ENCODE results near the gene NOP9.

Gene NOP9

DNA sequence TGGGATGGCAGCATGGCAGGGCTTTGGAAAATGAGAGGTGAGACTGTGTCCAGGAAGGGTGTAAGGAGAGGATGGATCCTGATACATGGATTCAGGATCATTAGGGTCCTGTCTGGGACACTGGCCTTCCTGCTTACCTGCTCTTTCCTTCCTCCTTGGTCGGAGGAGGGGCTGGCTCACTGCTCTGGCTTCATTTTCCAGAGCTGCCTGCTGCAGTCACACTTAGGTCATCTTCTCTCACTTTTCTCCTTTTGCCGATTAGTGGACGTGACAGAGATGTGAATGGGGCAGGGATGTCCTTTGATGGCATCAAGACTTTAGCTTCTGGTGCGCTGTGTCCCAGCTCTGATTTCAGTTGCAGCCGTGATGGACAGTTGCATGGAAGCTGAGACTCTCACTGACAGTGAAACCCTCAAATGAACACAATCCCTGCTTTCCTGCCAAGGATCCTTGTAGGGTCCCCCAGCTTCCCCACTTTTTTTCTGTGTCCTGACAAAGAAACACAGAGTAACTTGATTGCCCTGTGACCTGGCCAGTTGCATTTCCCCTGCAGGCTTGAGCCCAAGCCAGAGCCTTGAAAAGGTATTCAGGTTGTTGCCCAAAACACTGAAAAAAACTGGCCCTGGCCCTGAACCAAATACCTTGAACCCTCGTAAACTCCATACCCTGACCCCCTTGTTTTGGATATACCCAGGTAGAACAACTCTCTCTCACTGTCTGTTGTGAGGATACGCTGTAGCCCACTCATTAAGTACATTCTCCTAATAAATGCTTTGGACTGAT lies 8.9 kb downstream of the NOP9 start:
- Histone ChIP-seq H2AFZ (ENCODE audit: low read length) (no peak overlapping the region), H3K4me1 (ENCODE audit: low read length) (peaks cover 24% of the 10 kb centered on the region), H4K20me1 (ENCODE audit: insufficient read depth, low read length) (no peaks in the 10 kb centered on the region), H3F3A (ENCODE audit: insufficient read depth, low read length) (peaks cover 5% of the 10 kb centered on the region; the same call in 1 of the 2 replicates), H3K79me2 (ENCODE audit: low read length) (peaks cover 19% of the 10 kb centered on the region; the same call in 1 of the 2 replicates), H3K27me3 (replicated peaks; ENCODE audit: insufficient read depth, low read length) (no peaks in the 10 kb centered on the region), H3K9ac (ENCODE audit: low read length) (no peak overlapping the region), H3K9me2 (replicated peaks; ENCODE audit: insufficient read depth, low read length) (no peaks in the 10 kb centered on the region), H3K27ac (ENCODE audit: low read length) (no peak overlapping the region), H3K36me3 (replicated peaks; ENCODE audit: insufficient read depth, low read length) (no peaks in the 10 kb centered on the region), H3K9me3 (replicated peaks; ENCODE audit: insufficient read depth, low read length) (no peaks in the 10 kb centered on the region), H3K4me2 (ENCODE audit: low read depth, low read length) (no peak overlapping the region), H3K4me3 (ENCODE audit: low read length) (no peak overlapping the region)
- TF ChIP-seq, protein P1, sequence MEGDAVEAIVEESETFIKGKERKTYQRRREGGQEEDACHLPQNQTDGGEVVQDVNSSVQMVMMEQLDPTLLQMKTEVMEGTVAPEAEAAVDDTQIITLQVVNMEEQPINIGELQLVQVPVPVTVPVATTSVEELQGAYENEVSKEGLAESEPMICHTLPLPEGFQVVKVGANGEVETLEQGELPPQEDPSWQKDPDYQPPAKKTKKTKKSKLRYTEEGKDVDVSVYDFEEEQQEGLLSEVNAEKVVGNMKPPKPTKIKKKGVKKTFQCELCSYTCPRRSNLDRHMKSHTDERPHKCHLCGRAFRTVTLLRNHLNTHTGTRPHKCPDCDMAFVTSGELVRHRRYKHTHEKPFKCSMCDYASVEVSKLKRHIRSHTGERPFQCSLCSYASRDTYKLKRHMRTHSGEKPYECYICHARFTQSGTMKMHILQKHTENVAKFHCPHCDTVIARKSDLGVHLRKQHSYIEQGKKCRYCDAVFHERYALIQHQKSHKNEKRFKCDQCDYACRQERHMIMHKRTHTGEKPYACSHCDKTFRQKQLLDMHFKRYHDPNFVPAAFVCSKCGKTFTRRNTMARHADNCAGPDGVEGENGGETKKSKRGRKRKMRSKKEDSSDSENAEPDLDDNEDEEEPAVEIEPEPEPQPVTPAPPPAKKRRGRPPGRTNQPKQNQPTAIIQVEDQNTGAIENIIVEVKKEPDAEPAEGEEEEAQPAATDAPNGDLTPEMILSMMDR (IDR thresholded peaks at IDR 0.05; ENCODE audit: low read length), result no peak
- TF ChIP-seq EZH2 (optimal IDR thresholded peaks at IDR 0.05; ENCODE audit: low read depth, low read length) (no peak), EZH2phosphoT487 (IDR thresholded peaks at IDR 0.05; ENCODE audit: low read length) (no peak)
- DNase-seq, result no peak

DNA sequence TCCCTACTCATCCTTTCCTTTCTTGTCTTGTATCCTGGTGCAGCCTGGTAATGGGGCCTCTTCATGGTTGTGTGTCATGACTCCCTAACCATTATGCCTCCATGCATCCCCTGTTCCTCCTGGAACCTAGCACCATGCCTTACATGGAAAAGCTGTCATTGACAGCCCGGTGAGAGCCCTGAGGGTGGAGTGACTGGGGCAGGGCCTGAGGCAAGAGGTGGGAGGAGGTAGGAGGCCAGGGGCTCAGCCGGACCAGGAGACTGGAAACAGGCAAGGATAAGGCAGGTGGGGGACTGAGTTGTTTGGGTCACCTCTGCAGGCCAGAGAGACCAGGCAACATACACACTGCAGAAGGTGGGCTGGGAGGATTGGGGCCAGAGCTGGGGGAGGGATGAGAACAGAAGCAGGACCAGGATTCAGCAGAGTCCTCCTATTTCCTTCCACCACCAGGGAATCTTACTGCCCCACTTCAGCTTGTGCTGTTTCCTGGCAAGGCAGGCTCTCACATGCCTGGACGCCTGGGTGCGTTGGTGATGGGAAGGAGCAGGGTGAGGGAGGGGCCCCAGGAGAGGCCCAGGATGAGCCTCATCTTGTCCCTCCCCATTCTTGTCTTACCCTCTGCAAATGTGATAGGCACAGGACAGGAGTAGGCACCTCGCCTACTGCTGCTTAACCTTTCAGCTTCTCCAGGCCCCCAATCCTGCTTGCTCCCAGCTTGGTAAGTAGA lies 10.1 kb downstream of the NOP9 start, which contains the start of gene LTB4R2:
Gene LTB4R2, plus strand, starts transcription at position 603 of the 727 bp plus-strand sequence. CDS start 525 bp downstream, outside the sequence.
- Histone ChIP-seq H3K79me2 (ENCODE audit: low read length) (peaks cover 19% of the 10 kb centered on the region; the same call in 1 of the 2 replicates), H3K9ac (ENCODE audit: low read length) (peak within 1 kb of the TSS; percentile 76), H3K27ac (ENCODE audit: low read length) (peak within 1 kb of the TSS; percentile 78; the same call in 1 of the 2 replicates), H3K36me3 (replicated peaks; ENCODE audit: insufficient read depth, low read length) (no peaks in the 10 kb centered on the region), H3K4me2 (ENCODE audit: low read depth, low read length) (peak within 1 kb of the TSS; percentile 86), H4K20me1 (ENCODE audit: insufficient read depth, low read length) (no peaks in the 10 kb centered on the region), H3K27me3 (replicated peaks; ENCODE audit: insufficient read depth, low read length) (no peaks in the 10 kb centered on the region), H2AFZ (ENCODE audit: low read length) (no peak within 1 kb of the TSS), H3K9me2 (replicated peaks; ENCODE audit: insufficient read depth, low read length) (no peaks in the 10 kb centered on the region), H3K9me3 (replicated peaks; ENCODE audit: insufficient read depth, low read length) (no peaks in the 10 kb centered on the region), H3F3A (ENCODE audit: insufficient read depth, low read length) (peaks cover 5% of the 10 kb centered on the region; the same call in 1 of the 2 replicates), H3K4me1 (ENCODE audit: low read length) (peaks cover 24% of the 10 kb centered on the region), H3K4me3 (ENCODE audit: low read length) (peak within 1 kb of the TSS; percentile 61)
- no peak for DNase-seq
- TF ChIP-seq, protein P1 (IDR thresholded peaks at IDR 0.05; ENCODE audit: low read length), result no peak
- TF ChIP-seq EZH2phosphoT487 (IDR thresholded peaks at IDR 0.05; ENCODE audit: low read length) (no peak), EZH2 (optimal IDR thresholded peaks at IDR 0.05; ENCODE audit: low read depth, low read length) (no peak)

DNA sequence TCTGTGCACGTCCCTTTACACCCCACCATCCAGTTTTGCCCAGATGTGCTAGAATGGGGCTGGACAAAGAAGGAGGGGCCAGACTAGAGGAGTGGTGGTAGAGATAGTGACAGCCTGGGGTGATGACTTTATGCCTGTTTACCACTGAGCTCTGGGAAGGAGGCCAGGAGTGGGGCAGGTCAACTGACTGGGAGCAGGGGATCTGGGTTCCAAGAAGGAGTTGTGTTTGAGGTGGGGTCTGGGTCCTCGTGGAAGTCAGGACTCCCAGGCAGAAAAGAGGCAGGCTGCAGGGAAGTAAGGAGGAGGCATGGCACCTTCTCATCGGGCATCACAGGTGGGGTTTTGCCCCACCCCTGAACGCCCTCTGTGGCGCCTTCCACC lies 10.6 kb downstream of the NOP9 start:
- Histone ChIP-seq H3K27me3 (replicated peaks; ENCODE audit: insufficient read depth, low read length) (no peaks in the 10 kb centered on the region), H2AFZ (ENCODE audit: low read length) (no peak overlapping the region), H4K20me1 (ENCODE audit: insufficient read depth, low read length) (no peaks in the 10 kb centered on the region), H3K4me2 (ENCODE audit: low read depth, low read length) (peak overlapping the region; percentile 86), H3K9ac (ENCODE audit: low read length) (peak overlapping the region; percentile 76; the same call in 1 of the 2 replicates), H3K4me1 (ENCODE audit: low read length) (peaks cover 24% of the 10 kb centered on the region), H3K36me3 (replicated peaks; ENCODE audit: insufficient read depth, low read length) (no peaks in the 10 kb centered on the region), H3K27ac (ENCODE audit: low read length) (peak overlapping the region; percentile 78; the same call in 1 of the 2 replicates), H3K9me2 (replicated peaks; ENCODE audit: insufficient read depth, low read length) (no peaks in the 10 kb centered on the region), H3K9me3 (replicated peaks; ENCODE audit: insufficient read depth, low read length) (no peaks in the 10 kb centered on the region), H3K79me2 (ENCODE audit: low read length) (peaks cover 19% of the 10 kb centered on the region; the same call in 1 of the 2 replicates), H3K4me3 (ENCODE audit: low read length) (peak overlapping the region; percentile 61), H3F3A (ENCODE audit: insufficient read depth, low read length) (peaks cover 5% of the 10 kb centered on the region; the same call in 1 of the 2 replicates)
- TF ChIP-seq, protein P1 (IDR thresholded peaks at IDR 0.05; ENCODE audit: low read length), result no peak
- no peak for TF ChIP-seq EZH2phosphoT487 (IDR thresholded peaks at IDR 0.05; ENCODE audit: low read length)
- no peak for TF ChIP-seq EZH2 (optimal IDR thresholded peaks at IDR 0.05; ENCODE audit: low read depth, low read length)
- DNase-seq, result no peak
